HTERT RPE-1 (cell line): ENCODE results near the gene MPPED2.

Source experiments
- in situ Hi-C: fragments of 300-500 bp; cut with MboI; formaldehyde crosslinking; loops from 4 replicates; pipeline ENCODE4 v1.14.3; 2020; ENCODE audit warnings: low sequenced_read_pairs

MPPED2 gene

GRCh38 chr11:30455025-30455424 lies 131.1 kb downstream of the MPPED2 start:
- in situ Hi-C loops = no loop called here

GRCh38 chr11:30454541-30454940 lies 131.6 kb downstream of the MPPED2 start:
- in situ Hi-C loops = no loop called here

- in situ Hi-C loops = no loop called here
Observed at GRCh38 chr11:30454111-30454510, 132.0 kb downstream of the MPPED2 start.

- in situ Hi-C loops = no loop called here
Observed at GRCh38 chr11:30453705-30454104, 132.4 kb downstream of the MPPED2 start.

- in situ Hi-C loops = no loop called here
Observed at GRCh38 chr11:30452842-30453241, 133.3 kb downstream of the MPPED2 start.

- in situ Hi-C loops = no loop called here
Observed at GRCh38 chr11:30452114-30452513, 134.0 kb downstream of the MPPED2 start.

GRCh38 chr11:30451626-30452025 lies 134.5 kb downstream of the MPPED2 start:
- in situ Hi-C loops = no loop called here

- in situ Hi-C loops = no loop called here
Observed at GRCh38 chr11:30451167-30451566, 135.0 kb downstream of the MPPED2 start.

- in situ Hi-C loops = no loop called here
Observed at GRCh38 chr11:30447058-30447640, 139.0 kb downstream of the MPPED2 start.

GRCh38 chr11:30446520-30446919 lies 139.6 kb downstream of the MPPED2 start:
- in situ Hi-C loops = no loop called here

- in situ Hi-C loops = no loop called here
Observed at GRCh38 chr11:30445056-30445455, 141.1 kb downstream of the MPPED2 start.

GRCh38 chr11:30440510-30440909 lies 145.6 kb downstream of the MPPED2 start:
- in situ Hi-C loops = no loop called here

- in situ Hi-C loops = no loop called here
Observed at GRCh38 chr11:30436801-30437200, 149.4 kb downstream of the MPPED2 start.

- in situ Hi-C loops = no loop called here
Observed at GRCh38 chr11:30435488-30435887, 150.7 kb downstream of the MPPED2 start.

- in situ Hi-C loops = no loop called here
Observed at GRCh38 chr11:30434901-30435300, 151.3 kb downstream of the MPPED2 start.

GRCh38 chr11:30433831-30434230 lies 152.3 kb downstream of the MPPED2 start:
- in situ Hi-C loops = no loop called here

GRCh38 chr11:30432716-30433115 lies 153.4 kb downstream of the MPPED2 start:
- in situ Hi-C loops = no loop called here

GRCh38 chr11:30432178-30432577 lies 154.0 kb downstream of the MPPED2 start:
- in situ Hi-C loops = no loop called here

- in situ Hi-C loops = no loop called here
Observed at GRCh38 chr11:30431127-30431814, 154.9 kb downstream of the MPPED2 start.

- in situ Hi-C loops = no loop called here
Observed at GRCh38 chr11:30429550-30429949, 156.6 kb downstream of the MPPED2 start.

GRCh38 chr11:30426781-30427180 lies 159.4 kb downstream of the MPPED2 start:
- in situ Hi-C loops = no loop called here

GRCh38 chr11:30424844-30425243 lies 161.3 kb downstream of the MPPED2 start:
- in situ Hi-C loops = no loop called here

GRCh38 chr11:30424321-30424720 lies 161.8 kb downstream of the MPPED2 start:
- in situ Hi-C loops = no loop called here
